Measurements from ENCODE around the gene COLEC12. TPM values are rescaled to one million over a fixed set of nuclear protein-coding genes. Genes with fewer than 3 reads are reported as not detected.

Gene COLEC12
- total and polyA plus RNA-seq, 3 donors from 2014 or later: 4.5 to 10.4 (median 8.1) TPM

DNA sequence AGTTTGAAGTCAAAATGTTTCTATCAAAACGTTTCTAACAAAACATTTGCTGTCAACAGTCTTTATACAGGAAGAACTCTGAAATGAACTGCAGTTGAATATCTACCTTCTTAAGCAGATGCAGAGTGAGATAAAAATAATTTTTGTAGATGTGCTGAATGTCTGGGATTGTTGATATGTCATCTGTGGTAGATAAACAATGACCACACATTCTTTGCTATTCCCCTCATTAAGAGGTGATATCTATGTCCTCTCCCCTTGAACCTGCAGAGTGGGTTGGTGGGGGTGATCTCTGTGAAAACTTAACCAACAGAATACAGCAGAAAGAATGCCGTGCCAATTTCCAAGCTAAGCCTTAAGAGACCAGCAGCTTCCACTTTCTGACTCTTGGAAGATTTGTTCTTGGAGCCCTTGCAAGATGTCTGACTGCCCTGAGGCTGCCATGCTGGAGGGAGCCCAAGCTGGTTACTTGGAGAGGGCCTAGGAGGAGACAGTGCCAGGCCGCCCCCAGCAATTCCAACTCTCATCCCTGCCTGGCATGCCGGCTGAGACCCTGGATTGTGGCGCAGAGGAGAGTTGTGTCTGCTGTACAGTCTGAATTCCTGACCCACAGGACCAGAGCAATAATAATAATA, 80.8 kb downstream of the COLEC12 start:
- no peak for DNase-seq
- TF ChIP-seq POLR2A (IDR thresholded peaks at IDR 0.05): no peak
- TF ChIP-seq CTCF (IDR thresholded peaks at IDR 0.05): no peak
- no peaks in the 10 kb centered on the region for H3K9me3 ChIP-seq
- no peak overlapping the region for H3K27ac ChIP-seq
- H3K27me3 ChIP-seq: no peaks in the 10 kb centered on the region
- WGBS, 2 donors: 76 to 94% methylated on average over 4 to 5 of the region's 5 CpGs
- H3K4me3 ChIP-seq: no peak overlapping the region
- H3K36me3 ChIP-seq (ENCODE audit: low read depth, missing control alignments): no peaks in the 10 kb centered on the region
- no peaks in the 10 kb centered on the region for H3K4me1 ChIP-seq
- intact Hi-C loops (cut with DNase I; ENCODE audit: low total_unique reads): loop anchor here (10.0 kb wide), 1 partner anchor 55 kb away; no protein-coding TSS in a partner anchor

DNA sequence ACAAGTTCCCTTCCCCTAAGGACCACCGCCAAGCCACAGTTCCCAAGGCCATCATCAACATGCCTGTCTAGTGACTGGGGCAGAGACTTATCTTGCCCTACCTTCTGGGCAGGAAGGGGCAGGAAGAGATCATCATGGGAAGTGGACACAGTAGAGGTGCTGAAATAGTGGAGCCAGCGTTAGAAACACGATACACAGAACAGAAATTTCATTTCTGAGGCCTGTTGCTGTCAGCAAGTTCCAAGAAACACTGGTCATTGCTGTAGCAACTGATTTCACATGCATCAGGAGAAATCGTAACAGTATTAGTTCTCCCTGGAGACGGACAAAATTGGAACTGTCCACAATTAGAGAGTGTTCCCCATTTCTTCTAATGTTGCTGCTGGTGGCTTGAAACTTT, 83.0 kb downstream of the COLEC12 start:
- intact Hi-C loops (cut with DNase I; ENCODE audit: low total_unique reads): no loop called here
- Histone ChIP-seq H3K27me3 (no peaks in the 10 kb centered on the region), H3K4me1 (no peaks in the 10 kb centered on the region), H3K9me3 (no peaks in the 10 kb centered on the region), H3K4me3 (no peak overlapping the region), H3K27ac (no peak overlapping the region), H3K36me3 (ENCODE audit: low read depth, missing control alignments) (no peaks in the 10 kb centered on the region)
- no peak for DNase-seq
- WGBS, 2 donors: 56 to 68% methylated on average over 5 of the region's 5 CpGs
- TF ChIP-seq CTCF (IDR thresholded peaks at IDR 0.05): no peak
- TF ChIP-seq POLR2A (IDR thresholded peaks at IDR 0.05): no peak

- intact Hi-C loops (cut with DNase I; ENCODE audit: low total_unique reads): no loop called here
- no peaks in the 10 kb centered on the region for H3K36me3 ChIP-seq (ENCODE audit: low read depth, missing control alignments)
- TF ChIP-seq POLR2A (IDR thresholded peaks at IDR 0.05) (no peak), CTCF (IDR thresholded peaks at IDR 0.05) (no peak)
- DNase-seq: no peak
- 96 to 98% methylated on average over 1 of the region's 1 CpG for WGBS, 2 donors
- no peak overlapping the region for H3K4me3 ChIP-seq
- H3K4me1 ChIP-seq: no peaks in the 10 kb centered on the region
- H3K27ac ChIP-seq: no peak overlapping the region
- H3K27me3 ChIP-seq: no peaks in the 10 kb centered on the region
- H3K9me3 ChIP-seq: no peaks in the 10 kb centered on the region
Measured at GRCh38 chr18:416930-417329, 83.6 kb downstream of the COLEC12 start.

DNA sequence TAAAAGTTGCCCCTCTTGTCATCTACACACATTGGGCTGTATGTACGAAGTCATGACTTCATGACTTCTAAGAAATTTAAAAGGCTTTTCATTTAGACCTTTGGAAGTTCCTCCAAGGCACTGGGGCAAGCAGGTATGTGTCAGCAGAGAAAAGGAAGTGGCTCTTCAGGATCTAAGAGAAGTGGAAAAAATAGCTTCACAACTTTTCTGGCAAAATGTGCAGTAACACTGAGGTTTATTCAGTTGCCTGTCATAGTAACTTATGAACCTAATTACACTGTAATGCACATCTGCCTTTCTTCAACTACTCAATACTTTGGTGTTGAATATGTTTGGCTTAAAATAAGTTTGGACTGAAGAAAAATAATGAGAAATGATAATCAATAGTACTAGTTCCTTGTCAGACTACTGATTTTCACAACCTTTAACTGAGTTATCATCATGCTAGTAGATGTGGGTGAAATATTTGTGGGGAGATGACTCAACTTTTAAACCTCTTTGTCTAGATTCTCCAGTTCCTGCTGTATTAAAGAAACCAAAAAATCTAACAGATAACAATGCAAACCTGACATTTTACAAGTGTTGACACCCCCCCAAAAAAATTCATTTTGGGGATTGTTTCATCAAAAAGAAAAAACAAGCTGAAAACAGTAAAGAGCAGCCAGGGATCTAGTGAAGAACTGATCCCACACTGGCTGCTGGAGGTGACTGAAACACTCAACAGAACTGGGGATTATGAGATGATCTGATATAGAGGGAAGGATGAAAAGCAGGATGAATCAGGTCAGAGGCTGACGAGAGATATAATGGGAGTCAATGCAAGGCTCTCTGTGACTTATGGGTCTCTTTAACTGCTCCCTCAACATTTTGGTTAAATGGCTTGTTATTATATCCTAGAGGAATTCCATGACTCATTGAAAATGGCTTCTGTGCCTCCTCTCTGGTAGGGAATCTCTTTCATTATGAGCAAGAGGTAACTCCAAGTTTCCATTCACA, 84.6 kb downstream of the COLEC12 start:
- Histone ChIP-seq H3K4me3 (no peak overlapping the region), H3K4me1 (no peaks in the 10 kb centered on the region), H3K9me3 (no peaks in the 10 kb centered on the region), H3K27ac (no peak overlapping the region), H3K36me3 (ENCODE audit: low read depth, missing control alignments) (no peaks in the 10 kb centered on the region), H3K27me3 (no peaks in the 10 kb centered on the region)
- TF ChIP-seq POLR2A (IDR thresholded peaks at IDR 0.05): no peak
- TF ChIP-seq CTCF (IDR thresholded peaks at IDR 0.05): no peak
- no peak for DNase-seq
- intact Hi-C loops (cut with DNase I; ENCODE audit: low total_unique reads): no loop called here
- 85 to 94% methylated on average over 2 of the region's 2 CpGs for WGBS, 2 donors

All from testis (tissue), 3 donors.